CD4-positive, alpha-beta T cell treated with Interleukin-2 at 100 ng/mL for 4 hours (primary cell): Measurements from ENCODE around the gene TICAM2.
"Not testable (repeated sequence)": the region's sequence is repeated elsewhere in the genome, so short reads cannot be mapped to it uniquely, and the experiment has no call there.

Experiments
- DNase-seq: peaks from one replicate; pipeline ENCODE4 v3.0.0-alpha.2; 2020; ENCODE audit warnings: low spot score

Gene TICAM2, protein sequence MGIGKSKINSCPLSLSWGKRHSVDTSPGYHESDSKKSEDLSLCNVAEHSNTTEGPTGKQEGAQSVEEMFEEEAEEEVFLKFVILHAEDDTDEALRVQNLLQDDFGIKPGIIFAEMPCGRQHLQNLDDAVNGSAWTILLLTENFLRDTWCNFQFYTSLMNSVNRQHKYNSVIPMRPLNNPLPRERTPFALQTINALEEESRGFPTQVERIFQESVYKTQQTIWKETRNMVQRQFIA

DNA sequence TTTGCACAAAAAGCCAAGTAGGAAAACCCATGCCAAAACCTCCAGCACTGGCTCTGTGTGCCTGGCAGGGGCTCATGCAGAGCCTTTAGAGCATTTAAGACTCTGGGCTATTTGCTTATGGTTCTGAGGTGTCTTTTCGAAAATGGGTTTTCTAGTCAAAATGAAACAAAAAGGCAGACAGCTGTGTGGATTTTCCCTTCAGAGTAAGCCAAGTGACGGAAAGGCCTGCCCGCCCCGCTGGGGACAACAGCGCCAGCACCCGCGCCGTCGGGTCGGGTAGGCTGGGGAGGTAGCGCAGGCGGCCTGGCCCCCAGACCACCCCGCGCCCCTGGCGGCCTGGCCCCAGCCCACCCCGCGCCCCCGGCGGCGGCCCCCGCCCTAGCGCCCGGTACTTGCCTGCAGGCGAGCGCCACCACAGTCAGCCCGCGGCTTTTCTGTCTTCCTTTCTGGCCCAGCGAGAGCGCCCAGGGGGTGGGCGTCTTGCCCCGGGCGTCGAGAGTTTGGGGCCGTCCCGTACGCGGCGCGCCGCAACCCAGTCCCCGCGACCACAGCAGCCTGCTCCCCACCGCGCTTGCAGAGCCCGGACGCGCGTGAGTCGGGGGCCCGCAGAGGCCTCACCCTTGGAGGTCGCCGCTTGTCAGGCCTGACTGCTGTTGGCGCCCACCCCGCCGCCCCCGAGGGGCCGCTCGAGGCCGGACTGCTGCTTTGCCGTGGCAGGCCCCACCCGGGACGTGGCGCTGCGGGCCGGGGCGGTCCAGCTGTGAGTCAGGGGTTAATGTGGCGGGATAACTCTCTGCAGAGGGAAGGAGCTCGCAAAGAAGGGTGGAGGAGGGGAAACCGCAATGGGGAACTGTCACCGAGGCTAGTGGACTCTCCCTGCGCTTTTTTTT, at the start of gene TICAM2:
TSS of gene TICAM2 (minus strand) at position 779 of the 890 bp plus-strand sequence. CDS start 21,223 bp downstream, outside the sequence.
- peak; percentile 47 for DNase-seq

DNA sequence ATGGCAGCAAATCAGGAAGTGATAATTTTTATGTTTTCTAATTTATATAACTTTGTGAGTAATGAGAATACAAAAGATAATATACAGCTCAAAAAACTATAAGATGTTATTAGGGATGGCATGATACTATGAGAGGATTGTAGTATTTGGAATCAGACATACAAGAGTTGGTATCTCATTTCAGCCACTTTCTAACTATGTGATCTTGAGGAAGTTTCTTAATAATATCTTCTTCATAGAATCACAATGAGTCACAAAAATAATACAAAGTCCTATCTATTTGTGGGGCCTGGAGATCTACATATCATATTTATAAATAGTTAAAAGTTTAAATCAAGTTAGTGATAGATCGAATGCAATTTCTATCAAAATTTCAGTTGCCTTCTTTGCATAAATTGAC, 47.3 kb upstream of the TICAM2 start:
- no peak for DNase-seq

DNA sequence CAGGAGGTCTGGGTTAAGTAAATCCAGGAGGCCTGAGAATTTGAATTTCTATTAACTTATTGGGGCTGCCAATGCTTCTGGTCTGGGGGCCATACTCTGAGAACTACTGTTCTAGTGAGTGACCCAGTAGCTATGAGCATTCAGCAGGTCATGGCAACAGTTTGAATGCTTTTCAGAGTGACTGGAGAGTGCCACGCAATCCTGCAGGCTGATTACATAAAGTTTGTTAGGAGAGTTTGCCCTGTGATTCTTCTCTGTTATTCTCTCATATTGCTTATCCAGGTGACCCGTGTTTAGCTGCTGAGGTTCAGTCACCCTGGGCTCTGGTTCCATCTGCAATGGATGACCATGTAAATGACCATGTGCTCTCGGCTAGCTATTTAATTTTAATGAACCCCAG, 45.8 kb upstream of the TICAM2 start:
- DNase-seq: no peak

GRCh38 chr5:115645386-115645785, 43.1 kb upstream of the TICAM2 start:
- not testable (repeated sequence) for DNase-seq

DNA sequence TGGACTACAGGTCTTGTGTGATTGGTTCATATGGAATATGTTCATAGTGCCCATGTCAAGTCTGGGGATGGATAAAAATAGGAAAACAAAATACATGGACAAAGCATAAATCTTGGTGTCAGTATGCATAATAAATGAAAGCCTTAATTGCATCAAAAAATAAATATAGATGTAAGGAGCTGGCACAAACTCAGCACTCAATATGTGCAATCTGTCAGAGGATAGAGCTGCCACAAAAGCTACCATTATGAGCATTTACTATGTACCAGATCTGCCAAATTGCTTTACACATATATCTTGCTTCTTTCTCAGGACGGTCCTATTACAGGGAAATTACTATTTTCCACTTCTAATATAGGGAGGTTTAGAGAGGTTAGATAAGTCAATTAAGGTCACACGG, 41.8 kb upstream of the TICAM2 start:
- DNase-seq: no peak

DNA sequence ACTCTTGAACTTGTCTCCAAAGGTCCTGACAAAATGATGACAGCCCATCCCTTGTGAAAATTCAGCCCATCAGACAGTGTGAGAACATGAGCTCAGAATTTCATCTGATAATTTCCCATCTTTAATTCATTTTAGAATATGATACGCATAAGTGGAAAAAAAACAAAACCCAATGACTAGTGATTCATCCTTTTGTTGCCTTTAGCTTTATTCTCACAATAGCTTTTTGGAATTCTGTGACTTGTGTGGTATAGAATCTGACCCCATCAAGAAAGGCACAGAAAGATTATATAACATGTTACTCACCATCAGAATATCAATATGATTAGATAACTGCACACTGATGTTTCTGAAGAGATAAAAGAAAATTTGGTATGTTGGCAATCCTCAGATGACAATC, 39.7 kb upstream of the TICAM2 start:
- no peak for DNase-seq

DNA sequence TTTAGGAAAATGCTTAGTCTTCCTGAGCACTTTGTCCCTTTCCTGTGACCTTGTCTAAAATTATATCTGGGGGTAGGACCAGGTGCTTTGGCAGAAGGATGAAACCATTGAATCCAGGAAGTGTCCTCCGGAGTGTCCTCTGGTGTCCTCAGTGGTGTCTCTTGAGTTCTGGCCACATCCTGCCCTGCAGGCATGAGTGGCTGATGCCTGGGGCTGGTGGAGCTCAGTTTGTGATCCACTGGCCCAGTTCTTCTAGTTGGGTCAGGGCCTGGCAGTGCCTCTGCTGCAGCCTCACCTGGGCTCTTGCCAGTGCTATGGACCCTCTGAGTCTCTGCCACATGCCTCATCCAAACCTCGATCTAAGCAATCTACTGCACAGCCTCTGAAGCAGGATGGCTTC, 38.0 kb upstream of the TICAM2 start:
- no peak for DNase-seq

GRCh38 chr5:115639377-115639776, 37.1 kb upstream of the TICAM2 start:
- no peak for DNase-seq

DNA sequence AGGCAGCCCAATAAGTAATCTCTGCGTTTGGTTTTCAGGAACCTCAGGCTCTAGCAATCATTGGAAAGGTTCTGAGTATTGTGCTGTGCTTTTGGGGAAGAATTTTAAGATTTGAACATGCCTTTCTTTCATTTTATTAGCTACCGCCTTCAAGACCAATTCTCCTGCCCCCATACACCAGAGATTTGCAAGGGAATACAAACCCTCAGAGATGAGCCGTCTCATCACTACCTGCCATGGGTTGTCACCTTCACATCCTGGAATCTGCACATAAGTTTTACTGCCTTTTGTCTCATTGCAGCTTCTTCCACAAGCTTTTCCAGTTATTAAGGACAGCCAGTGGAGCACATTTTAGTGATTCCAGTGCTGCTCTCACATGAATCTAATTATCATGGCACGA, 35.2 kb upstream of the TICAM2 start:
- DNase-seq: no peak

- no peak for DNase-seq
Measured at GRCh38 chr5:115636008-115636407, 33.7 kb upstream of the TICAM2 start.

GRCh38 chr5:115634343-115635132, 32.3 kb upstream of the TICAM2 start:
- peak; percentile 85 for DNase-seq

DNA sequence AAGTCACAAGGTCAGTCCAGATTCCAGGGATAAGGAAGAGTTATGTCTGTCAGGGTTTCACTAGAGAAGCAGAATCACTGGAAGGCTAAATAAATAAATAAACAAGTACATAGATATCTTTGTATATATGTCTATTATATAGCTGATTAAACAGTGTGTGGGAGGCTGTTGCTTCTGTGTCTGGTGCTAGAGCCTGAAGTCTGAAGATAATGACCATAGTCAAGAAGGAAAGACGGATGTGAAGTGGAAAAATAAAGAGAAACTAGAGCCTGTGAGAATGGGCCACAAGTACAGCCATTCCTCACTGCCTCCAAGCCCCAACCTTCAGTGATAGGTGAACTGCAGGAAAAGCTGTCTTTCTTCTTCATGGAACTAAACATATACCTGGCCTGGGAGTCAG, 27.6 kb upstream of the TICAM2 start:
- DNase-seq: no peak

DNA sequence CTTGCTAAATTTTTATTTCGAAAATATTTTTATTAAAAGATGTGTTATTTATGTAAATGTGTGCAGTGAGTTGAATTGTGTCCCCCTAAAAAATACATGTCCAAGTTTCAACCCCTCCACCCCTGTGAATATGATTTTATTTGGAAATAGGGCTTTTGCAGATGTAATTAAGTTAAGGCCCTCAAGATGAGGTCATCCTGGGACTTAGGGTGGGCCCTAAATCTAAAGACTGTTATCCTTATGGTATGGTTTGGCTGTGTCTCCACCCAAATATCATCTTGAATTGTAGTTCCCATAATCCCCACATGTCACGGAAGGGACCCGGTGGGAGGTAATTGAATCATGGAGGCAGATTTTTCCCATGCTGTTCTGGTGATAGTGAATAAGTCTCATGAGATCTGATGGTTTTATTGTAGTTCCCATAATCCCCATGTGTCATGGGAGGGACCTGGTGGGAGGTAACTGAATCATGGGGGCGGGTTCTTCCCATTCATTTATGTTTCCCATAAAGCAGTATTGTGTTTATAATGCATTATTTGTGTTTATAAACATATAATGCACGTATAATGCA, 25.1 kb upstream of the TICAM2 start:
- no peak for DNase-seq

DNA sequence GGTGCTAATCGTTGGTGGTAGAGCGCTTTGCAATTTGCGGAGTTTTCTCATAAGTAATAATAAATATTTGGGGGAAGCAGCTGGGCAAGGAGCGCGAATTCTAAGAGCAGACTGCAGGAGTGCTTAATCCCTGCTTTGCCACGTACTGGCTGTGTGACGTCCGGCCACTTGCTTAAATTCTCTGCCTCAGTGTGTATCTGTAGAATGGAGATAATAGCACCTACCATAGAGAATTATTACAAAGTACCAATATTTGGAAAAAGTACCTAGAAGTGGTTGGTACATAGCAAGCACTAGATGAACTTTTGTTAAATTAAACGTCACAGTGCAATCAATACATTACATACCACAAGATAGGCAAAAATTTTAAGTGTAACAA, 24.2 kb upstream of the TICAM2 start:
- DNase-seq: no peak

GRCh38 chr5:115625579-115626444, 23.5 kb upstream of the TICAM2 start, which contains the start of gene TMED7:
TMED7 (minus strand) TSS chr5:115626036; CDS start chr5:115625792, 244 bp downstream.
- DNase-seq: peak; percentile 99

- DNase-seq: no peak
Measured at GRCh38 chr5:115624994-115625393, 22.7 kb upstream of the TICAM2 start.

DNA sequence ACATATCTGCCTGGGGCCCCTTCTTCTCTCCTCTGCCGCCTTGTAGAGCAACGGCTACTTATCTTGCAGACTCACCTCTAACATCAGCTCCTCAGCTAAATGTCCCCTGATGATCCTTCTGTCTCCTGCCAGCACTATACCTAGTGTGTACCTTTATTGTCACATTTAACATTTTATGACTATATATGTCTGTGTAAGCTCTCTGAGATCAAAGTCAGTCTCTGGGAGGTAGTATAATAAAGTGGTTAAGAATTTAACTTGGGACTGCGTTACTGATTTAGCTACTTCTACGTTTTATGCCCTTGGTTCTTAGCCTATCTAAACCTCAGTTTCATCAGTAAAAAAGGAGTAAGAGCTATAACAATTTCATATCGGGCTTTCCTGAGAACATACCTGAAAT, 21.4 kb upstream of the TICAM2 start:
- DNase-seq: no peak

GRCh38 chr5:115621365-115621900, 19.2 kb upstream of the TICAM2 start:
- DNase-seq: no peak

- no peak for DNase-seq
Measured at GRCh38 chr5:115616892-115617291, 14.6 kb upstream of the TICAM2 start.

- no peak for DNase-seq
Measured at GRCh38 chr5:115616472-115616871, 14.2 kb upstream of the TICAM2 start.

- DNase-seq: no peak
Measured at GRCh38 chr5:115611873-115612272, 9.6 kb upstream of the TICAM2 start.
